Uterus (tissue), 2 donors: ENCODE data around the gene RNF186.

Experiments
- POLR2A ChIP-seq, 2 donors: fragments of 450-650 bp; IDR thresholded peaks; one replicate each; pipeline ENCODE4 v1.6.1; 2016; ENCODE audit warnings: antibody characterized with exemption in 2 of 2, mild to moderate bottlenecking in 1 of 2, moderate library complexity in 1 of 2
- TF ChIP-seq, protein P1 (sequence below), 4 experiments: fragments of 200-600 bp in 2 of 4; fragments of 450-650 bp in 2 of 4; sonication (generic) in 2 of 4; IDR thresholded peaks; one replicate each; pipeline ENCODE4 v1.5.1; 2016 to 2019; ENCODE audit warnings: antibody characterized with exemption in 4 of 4, mild to moderate bottlenecking in 2 of 4, moderate library complexity in 1 of 4

DNA sequence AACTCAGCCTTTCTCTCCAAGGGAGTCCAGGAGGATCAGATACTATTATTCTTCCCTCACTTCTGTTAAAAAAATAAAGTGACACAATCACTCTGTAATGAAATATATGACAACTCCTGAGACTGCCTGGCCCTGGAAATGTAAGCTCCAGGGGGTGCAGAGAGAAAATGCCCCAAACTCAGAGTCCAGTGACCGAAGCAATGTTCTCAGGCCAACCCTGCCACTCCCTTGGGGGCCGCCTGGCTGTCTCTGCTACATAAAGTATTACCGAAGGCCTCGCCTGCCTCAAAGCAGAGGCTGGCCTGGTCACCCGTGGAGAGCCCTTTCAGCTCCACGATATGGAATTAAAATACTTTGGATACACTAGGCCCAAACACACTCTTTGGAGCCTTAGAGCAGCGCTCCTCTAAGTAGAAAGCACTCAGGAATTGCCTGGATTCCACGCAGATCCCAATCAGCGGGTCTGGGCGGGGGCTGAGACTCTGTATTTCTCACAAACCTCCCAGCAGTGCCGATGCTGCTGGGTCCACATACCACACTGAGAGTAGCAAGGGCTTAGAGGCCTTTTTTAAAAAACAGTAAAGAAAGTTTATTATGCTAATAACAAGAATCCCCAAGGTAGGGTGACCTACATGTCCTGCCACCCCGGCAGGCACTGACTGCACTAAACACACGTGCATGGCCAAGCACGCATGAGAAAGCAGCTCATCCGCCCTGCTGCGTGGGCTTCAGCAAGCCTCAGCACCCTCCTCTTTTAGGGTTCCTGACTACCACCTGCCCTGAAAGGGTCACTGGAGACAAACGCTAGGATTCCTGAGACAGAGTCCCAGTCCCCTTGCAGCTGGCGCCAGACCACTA is 46.5 kb downstream of the RNF186 start:
- TF ChIP-seq, protein P1, sequence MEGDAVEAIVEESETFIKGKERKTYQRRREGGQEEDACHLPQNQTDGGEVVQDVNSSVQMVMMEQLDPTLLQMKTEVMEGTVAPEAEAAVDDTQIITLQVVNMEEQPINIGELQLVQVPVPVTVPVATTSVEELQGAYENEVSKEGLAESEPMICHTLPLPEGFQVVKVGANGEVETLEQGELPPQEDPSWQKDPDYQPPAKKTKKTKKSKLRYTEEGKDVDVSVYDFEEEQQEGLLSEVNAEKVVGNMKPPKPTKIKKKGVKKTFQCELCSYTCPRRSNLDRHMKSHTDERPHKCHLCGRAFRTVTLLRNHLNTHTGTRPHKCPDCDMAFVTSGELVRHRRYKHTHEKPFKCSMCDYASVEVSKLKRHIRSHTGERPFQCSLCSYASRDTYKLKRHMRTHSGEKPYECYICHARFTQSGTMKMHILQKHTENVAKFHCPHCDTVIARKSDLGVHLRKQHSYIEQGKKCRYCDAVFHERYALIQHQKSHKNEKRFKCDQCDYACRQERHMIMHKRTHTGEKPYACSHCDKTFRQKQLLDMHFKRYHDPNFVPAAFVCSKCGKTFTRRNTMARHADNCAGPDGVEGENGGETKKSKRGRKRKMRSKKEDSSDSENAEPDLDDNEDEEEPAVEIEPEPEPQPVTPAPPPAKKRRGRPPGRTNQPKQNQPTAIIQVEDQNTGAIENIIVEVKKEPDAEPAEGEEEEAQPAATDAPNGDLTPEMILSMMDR (IDR thresholded peaks at IDR 0.05), result no peak
- TF ChIP-seq POLR2A (IDR thresholded peaks at IDR 0.05), result no peak
